Measurements from ENCODE around the gene VWA7.

VWA7 gene

GRCh38 chr6:31737991-31738979 is 38.8 kb downstream of the VWA7 start (continued):
- TF ChIP-seq ZSCAN18 (tag by site-specific recombination; IDR thresholded peaks at IDR 0.05) = no peak
- TF ChIP-seq GLI4 (tag by site-specific recombination; IDR thresholded peaks at IDR 0.05) = no peak
- no peak for TF ChIP-seq ZNF585B (tag by site-specific recombination; IDR thresholded peaks at IDR 0.05)
- TF ChIP-seq ZNF529 (tag by site-specific recombination; IDR thresholded peaks at IDR 0.05; ENCODE audit: insufficient replicate concordance) = no peak
- TF ChIP-seq ZIC2 (tag by site-specific recombination; IDR thresholded peaks at IDR 0.05) = peak; percentile 47
- no peak for TF ChIP-seq OVOL3 (tag by site-specific recombination; IDR thresholded peaks at IDR 0.05)
- peak; percentile 63 for TF ChIP-seq ZFP69B (tag by site-specific recombination; IDR thresholded peaks at IDR 0.05)
- TF ChIP-seq ZNF707 (tag by site-specific recombination; IDR thresholded peaks at IDR 0.05) = no peak
- TF ChIP-seq TSHZ1 (tag by site-specific recombination; IDR thresholded peaks at IDR 0.05; ENCODE audit: borderline replicate concordance) = no peak
- no peak for TF ChIP-seq ZNF626 (tag by site-specific recombination; IDR thresholded peaks at IDR 0.05)
- TF ChIP-seq SP7 (tag by site-specific recombination; IDR thresholded peaks at IDR 0.05) = peak; percentile 48
- no peak for TF ChIP-seq CTCF (tag by site-specific recombination; IDR thresholded peaks at IDR 0.05)
- peak; percentile 70 for TF ChIP-seq ATF2 (tag by site-specific recombination; IDR thresholded peaks at IDR 0.05; ENCODE audit: low read depth)
- no peak for TF ChIP-seq ZNF155 (tag by site-specific recombination; IDR thresholded peaks at IDR 0.05)

- Histone ChIP-seq H3K4me3 (ENCODE audit: low read depth, low read length) (no peak overlapping the region), H3K4me1 (ENCODE audit: control insufficient read depth, insufficient read depth, low read length) (peaks cover 35% of the 10 kb centered on the region), H3K9me3 (ENCODE audit: control insufficient read depth, insufficient read depth, low read depth, low read length) (no peaks in the 10 kb centered on the region), H3K36me3 (ENCODE audit: control insufficient read depth in 2 of 2, insufficient read depth in 1 of 2, low read length in 2 of 2) (peaks cover 14 to 36% of the 10 kb centered on the region in 2 experiments; a peak in 2 of 3 replicates), H3K27ac (ENCODE audit: extremely low read depth, low read depth, low read length) (peak overlapping the region; percentile 63)
- ChIA-PET CTCF (interaction anchor here (0.6 to 4.7 kb wide), 12 partner anchors 32 to 229 kb away, joined by 3 to 39 read pairs (median 4); partner anchors contain the start of genes GPANK1, LY6G5C, VARS1 and VWA7), POLR2A (interaction anchor here (0.7 to 6.8 kb wide), 13 partner anchors 8 to 107 kb away, joined by 3 to 102 read pairs (median 8); partner anchors contain the start of genes ABHD16A, DDAH2, HSPA1A and HSPA1B)
- TF ChIP-seq KLF1 (tag by site-specific recombination; IDR thresholded peaks at IDR 0.05) (peak; percentile 100), ZNF324 (tag by site-specific recombination; IDR thresholded peaks at IDR 0.05) (no peak), ZNF645 (tag by site-specific recombination; IDR thresholded peaks at IDR 0.05) (0 out of 2 replicates have a peak, but pooled peaks have one; percentile 22), ZNF837 (tag by site-specific recombination; IDR thresholded peaks at IDR 0.05) (no peak), KLF8 (tag by site-specific recombination; IDR thresholded peaks at IDR 0.05) (no peak), SP3 (tag by site-specific recombination; IDR thresholded peaks at IDR 0.05) (0 out of 2 replicates have a peak, but pooled peaks have one; percentile 6), ZNF362 (tag by site-specific recombination; IDR thresholded peaks at IDR 0.05) (0 out of 2 replicates have a peak, but pooled peaks have one; percentile 43), ZNF292 (tag by site-specific recombination; IDR thresholded peaks at IDR 0.05; ENCODE audit: borderline replicate concordance, low read depth) (no peak), ZNF24 (tag by site-specific recombination; IDR thresholded peaks at IDR 0.05) (0 out of 2 replicates have a peak, but pooled peaks have one; percentile 11), WT1 (tag by site-specific recombination; IDR thresholded peaks at IDR 0.05) (peak; percentile 94)
These were observed 39.7 kb downstream of the VWA7 start for GRCh38 chr6:31737315-31737990.
